Panc1 (cell line): ENCODE measurements around the gene C19orf25. TPM values are rescaled to one million over a fixed set of nuclear protein-coding genes. Genes with fewer than 3 reads are reported as not detected.

Experiments
- ATAC-seq: fragments of 200-7000 bp; cut with Tn5 transposase; 2 replicates; pipeline ENCODE4 v1.9.1; 2020; ENCODE audit warnings: mild to moderate bottlenecking, moderate library complexity
- BruUV-seq: library from RNA; stranded (reverse); fragments of 400-500 nt; replicated peaks from 2 replicates; lab custom pipeline; 2021; lab: Mats Ljungman, UMichigan
- CTCF ChIA-PET: fragments of 300-600 bp; sonication (Branson Sonifier 250); formaldehyde crosslinking; loops from one replicate; lab custom pipeline; 2022; ENCODE audit warnings: antibody characterized with exemption; lab: Charles Lee
- POLR2A ChIA-PET: fragments of 300-600 bp; sonication (Branson Sonifier 250); formaldehyde crosslinking; loops from one replicate; lab custom pipeline; 2022; ENCODE audit warnings: antibody characterized with exemption; lab: Charles Lee
- DNase-seq: peaks from one replicate; pipeline ENCODE4 v3.0.0-alpha.2; 2010; ENCODE audit warnings: low read depth, low spot score
- H3K27ac ChIP-seq: 2 replicates; pipeline ENCODE4 v1.5.1; 2011; ENCODE audit warnings: mild to moderate bottlenecking, low read length, inconsistent platforms
- H3K27me3 ChIP-seq: fragments of 200-500 bp; sonication (Bioruptor generic); 2 replicates; pipeline ENCODE4 v1.6.0; 2014; ENCODE audit warnings: low read length, inconsistent platforms; ENCODE audit not compliant: control insufficient read depth, insufficient read depth
- H3K36me3 ChIP-seq: fragments of 200-500 bp; sonication (Bioruptor generic); 2 replicates; pipeline ENCODE4 v1.5.1; 2014; ENCODE audit warnings: inconsistent platforms, mild to moderate bottlenecking, low read length, moderate library complexity; ENCODE audit not compliant: control insufficient read depth, insufficient read depth
- H3K4me1 ChIP-seq: 2 replicates; pipeline ENCODE4 v1.5.1; 2011; ENCODE audit warnings: inconsistent platforms, mild to moderate bottlenecking, low read length, moderate library complexity; ENCODE audit not compliant: control insufficient read depth, insufficient read depth
- H3K4me3 ChIP-seq, 2 experiments: 2 replicates each; pipeline ENCODE4 v1.5.1; 2011 to 2012; ENCODE audit warnings: low read depth in 2 of 2, low read length in 2 of 2, mild to moderate bottlenecking in 2 of 2, inconsistent platforms in 1 of 2, moderate library complexity in 1 of 2
- H3K9me3 ChIP-seq: fragments of 200-500 bp; sonication (Bioruptor generic); 2 replicates; pipeline ENCODE4 v1.5.1; 2014; ENCODE audit warnings: low read depth, mild to moderate bottlenecking, inconsistent platforms, low read length, moderate library complexity; ENCODE audit not compliant: control insufficient read depth, insufficient read depth
- CTCF ChIP-seq: fragments of 450-650 bp; IDR thresholded peaks from 2 replicates; pipeline ENCODE4 v1.5.1; 2017; ENCODE audit warnings: mild to moderate bottlenecking
- POLR2AphosphoS5 ChIP-seq: IDR thresholded peaks from 2 replicates; pipeline ENCODE4 v1.6.1; 2012; ENCODE audit warnings: mild to moderate bottlenecking, low read depth, low read length, moderate library complexity
- SIN3A ChIP-seq: IDR thresholded peaks from 2 replicates; pipeline ENCODE4 v1.6.1; 2012; ENCODE audit warnings: low read depth, mild to moderate bottlenecking, low read length, moderate library complexity, borderline replicate concordance; ENCODE audit not compliant: insufficient read depth
- TCF7L2 ChIP-seq: IDR thresholded peaks from 2 replicates; pipeline ENCODE4 v1.6.1; 2011; ENCODE audit warnings: mild to moderate bottlenecking, low read depth, low read length, inconsistent platforms
- in situ Hi-C: cut with HindIII; loops from 2 replicates; pipeline ENCODE4 v1.10.0; 2016; ENCODE audit warnings: low sequenced_read_pairs, low pct_unique_long_range_greater_than_20kb
- intact Hi-C: fragments of 100-400 bp; cut with micrococcal nuclease; formaldehyde crosslinking; loops from one replicate; pipeline ENCODE4 v1.10.0; 2022; ENCODE audit not compliant: unreplicated experiment
- total RNA-seq: library from RNA; stranded (reverse); gene quantifications from one replicate; pipeline ENCODE4 v1.2.1, GENCODE V29; 2021; ENCODE audit not compliant: unreplicated experiment
- TF ChIP-seq, protein P1 (sequence below), 2 experiments: IDR thresholded peaks; 2 replicates each; pipeline ENCODE4 v1.6.1; 2011 to 2012; ENCODE audit warnings: low read depth in 2 of 2, control low read depth in 1 of 2, low read length in 1 of 2, mild to moderate bottlenecking in 1 of 2, moderate library complexity in 1 of 2; ENCODE audit not compliant: insufficient read depth in 1 of 2

Gene C19orf25
- total RNA-seq, 1 experiment from 2014 or later = 34.7 TPM

DNA sequence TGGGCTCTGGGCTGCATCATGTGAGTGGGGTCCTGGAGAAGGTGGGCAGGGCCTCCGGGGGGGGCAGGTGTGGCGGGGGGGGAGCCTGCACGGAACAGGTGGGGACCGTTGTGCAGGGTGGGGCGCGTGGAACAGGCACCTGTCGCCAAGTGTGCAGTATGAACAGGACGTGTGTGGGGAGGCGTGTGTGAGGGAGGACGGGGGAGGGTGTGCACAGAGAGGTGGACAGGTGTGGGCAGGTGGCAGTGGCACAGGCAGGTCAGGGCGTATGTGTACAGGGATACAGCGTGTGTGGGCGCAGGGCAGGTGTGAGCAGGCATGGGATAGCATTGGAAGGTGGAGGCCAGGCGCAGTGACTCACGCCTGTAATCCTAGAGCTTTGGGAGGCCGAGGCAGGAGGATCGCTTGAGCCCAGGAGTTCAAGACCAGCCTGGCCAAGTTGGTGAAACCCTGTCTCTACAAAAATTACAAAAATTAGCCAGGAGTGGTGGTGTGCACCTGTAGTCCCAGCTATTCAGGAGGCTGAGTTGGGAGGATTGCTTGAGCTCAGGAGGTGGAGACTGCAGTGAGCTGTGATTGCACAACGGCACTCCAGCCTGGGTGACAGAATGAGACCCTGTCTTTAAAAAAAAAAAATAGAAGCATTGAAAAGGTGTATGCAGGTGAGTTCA is 48.1 kb upstream of the C19orf25 start:
- TF ChIP-seq, protein P1, sequence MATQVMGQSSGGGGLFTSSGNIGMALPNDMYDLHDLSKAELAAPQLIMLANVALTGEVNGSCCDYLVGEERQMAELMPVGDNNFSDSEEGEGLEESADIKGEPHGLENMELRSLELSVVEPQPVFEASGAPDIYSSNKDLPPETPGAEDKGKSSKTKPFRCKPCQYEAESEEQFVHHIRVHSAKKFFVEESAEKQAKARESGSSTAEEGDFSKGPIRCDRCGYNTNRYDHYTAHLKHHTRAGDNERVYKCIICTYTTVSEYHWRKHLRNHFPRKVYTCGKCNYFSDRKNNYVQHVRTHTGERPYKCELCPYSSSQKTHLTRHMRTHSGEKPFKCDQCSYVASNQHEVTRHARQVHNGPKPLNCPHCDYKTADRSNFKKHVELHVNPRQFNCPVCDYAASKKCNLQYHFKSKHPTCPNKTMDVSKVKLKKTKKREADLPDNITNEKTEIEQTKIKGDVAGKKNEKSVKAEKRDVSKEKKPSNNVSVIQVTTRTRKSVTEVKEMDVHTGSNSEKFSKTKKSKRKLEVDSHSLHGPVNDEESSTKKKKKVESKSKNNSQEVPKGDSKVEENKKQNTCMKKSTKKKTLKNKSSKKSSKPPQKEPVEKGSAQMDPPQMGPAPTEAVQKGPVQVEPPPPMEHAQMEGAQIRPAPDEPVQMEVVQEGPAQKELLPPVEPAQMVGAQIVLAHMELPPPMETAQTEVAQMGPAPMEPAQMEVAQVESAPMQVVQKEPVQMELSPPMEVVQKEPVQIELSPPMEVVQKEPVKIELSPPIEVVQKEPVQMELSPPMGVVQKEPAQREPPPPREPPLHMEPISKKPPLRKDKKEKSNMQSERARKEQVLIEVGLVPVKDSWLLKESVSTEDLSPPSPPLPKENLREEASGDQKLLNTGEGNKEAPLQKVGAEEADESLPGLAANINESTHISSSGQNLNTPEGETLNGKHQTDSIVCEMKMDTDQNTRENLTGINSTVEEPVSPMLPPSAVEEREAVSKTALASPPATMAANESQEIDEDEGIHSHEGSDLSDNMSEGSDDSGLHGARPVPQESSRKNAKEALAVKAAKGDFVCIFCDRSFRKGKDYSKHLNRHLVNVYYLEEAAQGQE (IDR thresholded peaks at IDR 0.05; ENCODE audit: insufficient read depth in 1 of 2, low read depth in 2 of 2, low read length in 1 of 2) = no peak
- TF ChIP-seq TCF7L2 (no peak), POLR2AphosphoS5 (no peak), CTCF (no peak), SIN3A (no peak)
- in situ Hi-C loops = no loop called here
- intact Hi-C loops = no loop called here
- ChIA-PET POLR2A (no interaction called here), CTCF (no interaction called here)
- H3K4me3 ChIP-seq = no peak overlapping the region
- H3K27me3 ChIP-seq = no peaks in the 10 kb centered on the region; the same call in 1 of the 2 replicates
- ATAC-seq (no peak), DNase-seq (no peak)
- BruUV-seq = no TSS peak
- no peaks in the 10 kb centered on the region for H3K9me3 ChIP-seq
- no peaks in the 10 kb centered on the region for H3K4me1 ChIP-seq
- H3K36me3 ChIP-seq = no peaks in the 10 kb centered on the region
- H3K27ac ChIP-seq = no peak overlapping the region

DNA sequence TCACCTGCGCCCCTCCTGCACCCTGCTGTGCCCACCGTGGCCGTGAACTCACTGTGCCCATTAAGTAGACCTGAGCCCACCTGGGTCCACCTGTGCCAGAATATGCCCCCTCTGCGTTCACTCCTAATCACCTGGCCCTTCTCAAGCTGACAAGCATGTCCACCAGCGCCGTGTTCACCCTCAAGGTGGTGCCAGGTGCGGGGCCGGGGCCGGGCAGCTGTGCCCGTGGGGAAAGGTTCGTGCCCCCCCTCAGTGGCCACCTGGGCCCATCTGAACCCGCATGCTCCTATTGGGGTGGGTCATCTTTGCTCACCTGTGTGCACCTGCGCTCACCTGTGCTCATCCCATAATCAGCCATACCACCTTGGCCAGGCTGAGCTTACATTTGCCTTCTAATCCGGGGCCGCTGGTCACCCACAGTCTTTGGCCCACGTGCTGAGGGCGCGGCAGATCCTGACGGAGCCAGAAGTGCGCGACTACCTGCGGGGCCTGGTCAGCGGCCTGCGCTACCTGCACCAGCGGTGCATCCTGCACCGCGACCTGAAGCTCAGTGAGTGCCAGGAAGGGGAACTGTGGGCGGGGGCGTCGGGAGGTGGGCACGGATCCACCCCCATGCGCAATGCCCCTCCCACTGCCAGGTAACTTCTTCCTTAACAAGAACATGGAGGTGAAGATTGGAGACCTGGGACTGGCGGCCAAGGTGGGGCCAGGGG is 47.2 kb upstream of the C19orf25 start:
- no peaks in the 10 kb centered on the region for H3K4me1 ChIP-seq
- POLR2A ChIA-PET = interaction anchor here (0.6 kb wide), 1 partner anchor 164 kb away, joined by 7 read pairs; no protein-coding TSS in a partner anchor
- H3K27ac ChIP-seq = no peak overlapping the region
- intact Hi-C loops = no loop called here
- no peak for DNase-seq
- CTCF ChIA-PET = no interaction called here
- in situ Hi-C loops = no loop called here
- ATAC-seq = no peak
- no TSS peak for BruUV-seq
- no peaks in the 10 kb centered on the region for H3K36me3 ChIP-seq
- TF ChIP-seq, protein P1 (IDR thresholded peaks at IDR 0.05; ENCODE audit: insufficient read depth in 1 of 2, low read depth in 2 of 2, low read length in 1 of 2) = no peak
- TF ChIP-seq SIN3A (no peak), TCF7L2 (no peak), POLR2AphosphoS5 (no peak), CTCF (no peak)
- H3K4me3 ChIP-seq = no peak overlapping the region
- no peaks in the 10 kb centered on the region; the same call in 1 of the 2 replicates for H3K27me3 ChIP-seq
- H3K9me3 ChIP-seq = no peaks in the 10 kb centered on the region
